Astrocyte (in vitro differentiated cells and primary cell): ENCODE results near the gene U2AF1L4. TPM values are rescaled to one million over a fixed set of nuclear protein-coding genes. Genes with fewer than 3 reads are reported as not detected.

Experiments used
- DNase-seq: peaks from one replicate; pipeline ENCODE4 v3.0.0-alpha.2; 2010; ENCODE audit warnings: low read depth
- FAIRE-seq: peaks from 2 replicates; lab custom pipeline; 2011; peaks lifted over from hg19 to GRCh38; lab: Jason Lieb, UNC
- H2AFZ ChIP-seq: 2 replicates; pipeline ENCODE4 v1.6.0; 2012; ENCODE audit warnings: low read depth, low read length, inconsistent platforms
- H3K27ac ChIP-seq: 2 replicates; pipeline ENCODE4 v1.5.1; 2011; ENCODE audit warnings: low read depth, low read length, inconsistent platforms
- H3K27me3 ChIP-seq: 2 replicates; pipeline ENCODE4 v1.6.0; 2011; ENCODE audit warnings: low read length, inconsistent platforms; ENCODE audit not compliant: insufficient read depth
- H3K36me3 ChIP-seq: 2 replicates; pipeline ENCODE4 v1.5.1; 2011; ENCODE audit warnings: low read length, inconsistent platforms; ENCODE audit not compliant: insufficient read depth
- H3K4me1 ChIP-seq: 2 replicates; pipeline ENCODE4 v1.5.1; 2011; ENCODE audit warnings: low read length, inconsistent platforms; ENCODE audit not compliant: insufficient read depth
- H3K4me2 ChIP-seq: 2 replicates; pipeline ENCODE4 v1.6.0; 2012; ENCODE audit warnings: low read length, inconsistent platforms
- H3K4me3 ChIP-seq: 2 replicates; pipeline ENCODE4 v1.5.1; 2011; ENCODE audit warnings: low read depth, mild to moderate bottlenecking, low read length, inconsistent platforms; ENCODE audit not compliant: insufficient read depth
- H3K79me2 ChIP-seq: 2 replicates; pipeline ENCODE4 v1.6.0; 2012; ENCODE audit warnings: mild to moderate bottlenecking, low read length, inconsistent platforms; ENCODE audit not compliant: insufficient read depth
- H3K9ac ChIP-seq: 2 replicates; pipeline ENCODE4 v1.6.0; 2012; ENCODE audit warnings: mild to moderate bottlenecking, low read length, inconsistent platforms
- H3K9me3 ChIP-seq: 2 replicates; pipeline ENCODE4 v1.5.1; 2012; ENCODE audit warnings: low read depth, mild to moderate bottlenecking, low read length, inconsistent platforms; ENCODE audit not compliant: insufficient read depth
- H4K20me1 ChIP-seq: 2 replicates; pipeline ENCODE4 v1.6.0; 2012; ENCODE audit warnings: low read length, inconsistent platforms; ENCODE audit not compliant: insufficient read depth
- H3K27ac Mint-ChIP-seq: one replicate; pipeline ENCODE4 v1.8.0; 2021; ENCODE audit warnings: mild to moderate bottlenecking, mixed read lengths; ENCODE audit not compliant: unreplicated experiment
- H3K27me3 Mint-ChIP-seq: one replicate; pipeline ENCODE4 v1.8.0; 2021; ENCODE audit warnings: low read depth, mixed read lengths; ENCODE audit not compliant: unreplicated experiment
- H3K36me3 Mint-ChIP-seq: one replicate; pipeline ENCODE4 v1.8.0; 2021; ENCODE audit warnings: low read depth, mixed read lengths; ENCODE audit not compliant: unreplicated experiment
- H3K4me1 Mint-ChIP-seq: one replicate; pipeline ENCODE4 v1.8.0; 2021; ENCODE audit warnings: low read depth, mixed read lengths; ENCODE audit not compliant: unreplicated experiment
- H3K4me3 Mint-ChIP-seq: one replicate; pipeline ENCODE4 v1.8.0; 2021; ENCODE audit warnings: mild to moderate bottlenecking, moderate library complexity, mixed read lengths; ENCODE audit not compliant: unreplicated experiment
- H3K9me3 Mint-ChIP-seq: one replicate; pipeline ENCODE4 v1.8.0; 2021; ENCODE audit warnings: mild to moderate bottlenecking, mixed read lengths; ENCODE audit not compliant: unreplicated experiment
- CTCF ChIP-seq: IDR thresholded peaks from 2 replicates; pipeline ENCODE4 v1.5.1; 2011; ENCODE audit warnings: low read depth, mild to moderate bottlenecking, inconsistent platforms, low read length, moderate library complexity; ENCODE audit not compliant: insufficient read depth
- EZH2 ChIP-seq: IDR thresholded peaks from 2 replicates; pipeline ENCODE4 v1.6.1; 2012; ENCODE audit warnings: mild to moderate bottlenecking, low read length, inconsistent platforms; ENCODE audit not compliant: insufficient read depth
- total RNA-seq: library from RNA; stranded (reverse); gene quantifications from 2 replicates; pipeline ENCODE4 v1.2.1, GENCODE V29; 2021

The U2AF1L4 gene
- total RNA-seq, 1 donor from 2014 or later = 15.7 TPM

- Histone ChIP-seq H3K27ac (peak overlapping the region; percentile 99), H3K79me2 (peaks cover 40% of the 10 kb centered on the region), H3K9me3 (no peaks in the 10 kb centered on the region), H2AFZ (no peak overlapping the region), H3K4me2 (peak overlapping the region; percentile 96), H4K20me1 (peaks cover 16% of the 10 kb centered on the region), H3K9ac (peak overlapping the region; percentile 99), H3K4me3 (peak overlapping the region; percentile 100), H3K4me1 (peaks cover 35% of the 10 kb centered on the region), H3K36me3 (peaks cover 5% of the 10 kb centered on the region), H3K27me3 (no peaks in the 10 kb centered on the region)
- peaks cover 16% of the 10 kb centered on the region for H3K4me1 Mint-ChIP-seq
- TF ChIP-seq CTCF = no peak
- no peak for TF ChIP-seq EZH2
- no peak for FAIRE-seq
- no peak for DNase-seq
- no peaks in the 10 kb centered on the region for H3K9me3 Mint-ChIP-seq
- peak overlapping the region; percentile 74 for H3K4me3 Mint-ChIP-seq
- H3K36me3 Mint-ChIP-seq = peaks cover 20% of the 10 kb centered on the region
- peaks cover 2% of the 10 kb centered on the region for H3K27me3 Mint-ChIP-seq
- H3K27ac Mint-ChIP-seq = peak overlapping the region; percentile 88
Measured at GRCh38 chr19:35755550-35756376, 10.5 kb upstream of the U2AF1L4 start.

GRCh38 chr19:35755131-35755549 lies 9.9 kb upstream of the U2AF1L4 start:
- Mint-ChIP-seq H3K27me3 (peaks cover 2% of the 10 kb centered on the region), H3K36me3 (peaks cover 20% of the 10 kb centered on the region), H3K27ac (no peak overlapping the region), H3K4me1 (peaks cover 17% of the 10 kb centered on the region), H3K4me3 (no peak overlapping the region), H3K9me3 (no peaks in the 10 kb centered on the region)
- H3K4me2 ChIP-seq = peak overlapping the region; percentile 96
- peaks cover 20% of the 10 kb centered on the region for H4K20me1 ChIP-seq
- FAIRE-seq (no peak), DNase-seq (no peak)
- H3K27me3 ChIP-seq = no peaks in the 10 kb centered on the region
- peaks cover 35% of the 10 kb centered on the region for H3K4me1 ChIP-seq
- H3K4me3 ChIP-seq = peak overlapping the region; percentile 5
- TF ChIP-seq EZH2 (no peak), CTCF (no peak)
- H3K36me3 ChIP-seq = peaks cover 5% of the 10 kb centered on the region
- H3K79me2 ChIP-seq = peaks cover 41% of the 10 kb centered on the region
- H3K9me3 ChIP-seq = no peaks in the 10 kb centered on the region
- no peak overlapping the region for H2AFZ ChIP-seq
- peak overlapping the region; percentile 99 for H3K27ac ChIP-seq
- H3K9ac ChIP-seq = peak overlapping the region; percentile 99
